ENCODE results near the gene TP53TG3.
"Not testable (repeated sequence)": the region's sequence is repeated elsewhere in the genome, so short reads cannot be mapped to it uniquely, and the experiment has no call there.

DNA sequence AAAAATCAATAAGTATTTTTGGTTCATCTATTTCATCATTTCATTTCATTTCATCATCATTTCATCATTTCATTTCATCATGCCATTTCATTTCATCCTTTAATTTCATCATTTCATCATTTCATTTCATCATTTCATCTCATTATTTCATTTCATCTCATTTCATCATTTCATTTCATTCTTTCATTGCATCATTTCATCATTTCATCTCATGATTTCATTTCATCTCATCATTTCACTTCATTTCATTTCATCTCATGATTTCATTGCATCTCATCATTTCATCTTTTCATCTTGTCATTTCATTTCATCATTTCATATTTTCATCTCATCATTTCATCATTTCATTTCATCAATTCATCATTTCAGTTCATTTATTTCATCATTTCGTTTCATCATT lies 31.2 kb downstream of the TP53TG3 start:
- TF ChIP-seq POLR2A, EP300 (IDR thresholded peaks at IDR 0.05): not testable (repeated sequence)
- TF ChIP-seq, protein P1, sequence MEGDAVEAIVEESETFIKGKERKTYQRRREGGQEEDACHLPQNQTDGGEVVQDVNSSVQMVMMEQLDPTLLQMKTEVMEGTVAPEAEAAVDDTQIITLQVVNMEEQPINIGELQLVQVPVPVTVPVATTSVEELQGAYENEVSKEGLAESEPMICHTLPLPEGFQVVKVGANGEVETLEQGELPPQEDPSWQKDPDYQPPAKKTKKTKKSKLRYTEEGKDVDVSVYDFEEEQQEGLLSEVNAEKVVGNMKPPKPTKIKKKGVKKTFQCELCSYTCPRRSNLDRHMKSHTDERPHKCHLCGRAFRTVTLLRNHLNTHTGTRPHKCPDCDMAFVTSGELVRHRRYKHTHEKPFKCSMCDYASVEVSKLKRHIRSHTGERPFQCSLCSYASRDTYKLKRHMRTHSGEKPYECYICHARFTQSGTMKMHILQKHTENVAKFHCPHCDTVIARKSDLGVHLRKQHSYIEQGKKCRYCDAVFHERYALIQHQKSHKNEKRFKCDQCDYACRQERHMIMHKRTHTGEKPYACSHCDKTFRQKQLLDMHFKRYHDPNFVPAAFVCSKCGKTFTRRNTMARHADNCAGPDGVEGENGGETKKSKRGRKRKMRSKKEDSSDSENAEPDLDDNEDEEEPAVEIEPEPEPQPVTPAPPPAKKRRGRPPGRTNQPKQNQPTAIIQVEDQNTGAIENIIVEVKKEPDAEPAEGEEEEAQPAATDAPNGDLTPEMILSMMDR (IDR thresholded peaks at IDR 0.05), result not testable (repeated sequence)

All from suprapubic skin (tissue), 3 donors.